NCI-H345 treated with DMSO at 0.1 percent for 48 hours (cell line): Measurements from ENCODE around the gene NUTM2A.
"Not testable (repeated sequence)": the region's sequence is repeated elsewhere in the genome, so short reads cannot be mapped to it uniquely, and the experiment has no call there.

ENCODE experiments used
- DNase-seq: peaks from one replicate; lab custom pipeline; 2025; ENCODE audit not compliant: unreplicated experiment; lab: John Stamatoyannopoulos, UW

The NUTM2A gene

DNA sequence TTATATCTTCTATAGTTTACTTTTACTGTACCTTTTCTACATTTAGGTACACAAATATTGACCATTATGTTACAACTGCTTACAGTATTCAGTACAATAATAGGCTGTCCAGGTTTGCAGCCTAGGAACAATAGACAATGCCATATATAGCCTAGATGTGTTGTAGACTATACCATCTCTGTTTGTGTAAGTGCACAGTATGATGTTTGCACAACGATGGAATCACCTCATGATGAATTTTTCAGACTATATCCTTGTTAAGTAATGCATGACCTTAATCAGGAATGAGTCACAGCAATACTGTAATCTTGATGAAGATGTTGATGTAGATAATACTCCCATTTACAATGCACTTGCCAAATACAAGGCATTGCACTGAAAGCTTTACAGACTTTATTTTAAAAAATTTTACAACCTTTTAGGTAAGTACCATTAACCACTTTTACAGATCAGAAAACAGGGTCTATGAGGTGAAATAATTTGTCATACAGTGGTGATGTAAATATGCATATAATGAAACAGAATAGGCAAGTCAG is 23.6 kb downstream of the NUTM2A start:
- DNase-seq: not testable (repeated sequence)

DNA sequence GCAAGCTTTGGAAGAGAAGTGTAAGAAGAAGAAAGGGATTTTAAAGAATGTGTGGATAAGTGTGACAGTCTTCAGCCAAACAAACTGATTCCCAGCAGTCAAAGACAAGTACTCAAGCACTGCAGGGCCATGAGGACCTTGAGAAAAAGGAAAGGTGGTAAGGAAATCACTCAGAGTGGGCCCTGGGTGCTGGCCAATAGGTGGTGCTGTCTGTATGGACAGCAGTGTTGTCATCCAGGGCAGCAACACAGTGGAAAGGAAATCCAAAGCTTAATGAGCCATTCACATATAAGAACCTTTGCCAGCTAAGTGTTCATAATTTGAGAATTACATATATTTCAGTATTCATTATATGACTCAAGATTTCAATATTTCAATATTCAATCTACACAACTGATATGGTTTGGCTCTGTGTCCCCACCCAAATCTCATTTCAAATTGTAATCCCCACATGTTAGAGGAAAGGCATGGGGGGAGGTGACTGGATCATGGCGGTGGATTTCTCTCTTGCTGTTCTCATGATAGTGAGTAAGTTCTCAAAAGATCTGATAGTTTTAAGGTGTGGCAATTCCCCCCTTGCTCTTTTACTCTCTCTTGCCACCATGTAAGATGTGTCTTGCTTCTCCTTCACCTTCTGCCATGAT is 55.6 kb downstream of the NUTM2A start:
- not testable (repeated sequence) for DNase-seq
